PC-3 (cell line): Measurements from ENCODE around the gene RHEX. TPM values are rescaled to one million over a fixed set of nuclear protein-coding genes. Genes with fewer than 3 reads are reported as not detected.

ENCODE experiments used
- ATAC-seq: fragments of 200-7000 bp; cut with Tn5 transposase; 2 replicates; pipeline ENCODE4 v1.9.1; 2020; ENCODE audit warnings: mild to moderate bottlenecking, moderate library complexity
- BruUV-seq: library from RNA; stranded (reverse); fragments of 400-500 nt; replicated peaks from 2 replicates; lab custom pipeline; 2021; lab: Mats Ljungman, UMichigan
- CTCF ChIA-PET: fragments of 300-600 bp; sonication (Branson Sonifier 250); formaldehyde crosslinking; loops from one replicate; lab custom pipeline; 2022; ENCODE audit warnings: antibody characterized with exemption; lab: Charles Lee
- POLR2A ChIA-PET: fragments of 300-600 bp; sonication (Branson Sonifier 250); formaldehyde crosslinking; loops from one replicate; lab custom pipeline; 2022; ENCODE audit warnings: antibody characterized with exemption; ENCODE audit not compliant: unreplicated experiment; lab: Charles Lee
- DNase-seq: peaks from one replicate; pipeline ENCODE4 v3.0.0-alpha.2; 2015
- H2AFZ ChIP-seq: fragments of 300-600 bp; sonication (generic); 2 replicates; pipeline ENCODE4 v1.6.0; 2016; ENCODE audit warnings: antibody characterized with exemption, low read length
- H3F3A ChIP-seq: fragments of 300-600 bp; sonication (generic); one replicate; pipeline ENCODE4 v1.6.0; 2017; ENCODE audit warnings: antibody characterized with exemption, low read length, control low read depth, mild to moderate bottlenecking; ENCODE audit not compliant: unreplicated experiment
- H3K27ac ChIP-seq: fragments of 300-600 bp; sonication (generic); 2 replicates; pipeline ENCODE4 v1.5.1; 2016; ENCODE audit warnings: mild to moderate bottlenecking, low read length
- H3K27me3 ChIP-seq: fragments of 300-600 bp; sonication (generic); 2 replicates; pipeline ENCODE4 v1.6.1; 2016; ENCODE audit warnings: low read length, mixed read lengths
- H3K36me3 ChIP-seq: fragments of 300-600 bp; sonication (generic); 2 replicates; pipeline ENCODE4 v1.6.1; 2016; ENCODE audit warnings: low read depth, mixed run types, low read length, mixed read lengths
- H3K4me1 ChIP-seq: fragments of 300-600 bp; sonication (generic); 2 replicates; pipeline ENCODE4 v1.5.1; 2016; ENCODE audit warnings: low read length; ENCODE audit not compliant: insufficient read depth
- H3K4me2 ChIP-seq: fragments of 300-600 bp; sonication (generic); 2 replicates; pipeline ENCODE4 v1.6.0; 2016; ENCODE audit warnings: low read length
- H3K4me3 ChIP-seq: fragments of 300-600 bp; sonication (generic); 2 replicates; pipeline ENCODE4 v1.5.1; 2016; ENCODE audit warnings: mild to moderate bottlenecking, low read length, mixed read lengths
- H3K79me2 ChIP-seq: fragments of 300-600 bp; sonication (generic); 2 replicates; pipeline ENCODE4 v1.6.1; 2017; ENCODE audit warnings: low read length, mixed read lengths
- H3K9ac ChIP-seq: fragments of 300-600 bp; sonication (generic); 2 replicates; pipeline ENCODE4 v1.6.0; 2016; ENCODE audit warnings: mild to moderate bottlenecking, low read length
- H3K9me2 ChIP-seq: fragments of 300-600 bp; sonication (generic); replicated peaks from 2 replicates; pipeline ENCODE4 v1.6.1; 2016; ENCODE audit warnings: mixed run types, low read length, mixed read lengths
- H3K9me3 ChIP-seq: fragments of 300-600 bp; sonication (generic); 2 replicates; pipeline ENCODE4 v1.6.1; 2016; ENCODE audit warnings: low read length, mixed read lengths
- H4K20me1 ChIP-seq: fragments of 300-600 bp; sonication (generic); 2 replicates; pipeline ENCODE4 v1.6.1; 2016; ENCODE audit warnings: low read length, mixed read lengths
- CTCF ChIP-seq: fragments of 300-600 bp; sonication (generic); conservative IDR thresholded peaks from 2 replicates; pipeline ENCODE4 v1.5.1; 2017; ENCODE audit warnings: antibody characterized with exemption, low read depth, mild to moderate bottlenecking, low read length
- EZH2 ChIP-seq: fragments of 300-600 bp; sonication (generic); IDR thresholded peaks from one replicate; pipeline ENCODE4 v1.6.1; 2017; ENCODE audit warnings: antibody characterized with exemption, mild to moderate bottlenecking, low read length; ENCODE audit not compliant: unreplicated experiment
- EZH2phosphoT487 ChIP-seq: fragments of 300-600 bp; sonication (generic); IDR thresholded peaks from 2 replicates; pipeline ENCODE4 v1.6.1; 2018; ENCODE audit warnings: mild to moderate bottlenecking, antibody characterized with exemption, low read length, borderline replicate concordance
- intact Hi-C: fragments of 100-400 bp; cut with micrococcal nuclease; formaldehyde crosslinking; loops from 2 replicates; pipeline ENCODE4 v1.9.0; 2023
- total RNA-seq: library from RNA; depleted of rRNA; stranded (reverse); fragments of >200 nt; gene quantifications from 2 replicates; pipeline ENCODE4 v1.2.3, GENCODE V29; 2014

The RHEX gene
- total RNA-seq, 1 experiment from 2014 or later: not detected

DNA sequence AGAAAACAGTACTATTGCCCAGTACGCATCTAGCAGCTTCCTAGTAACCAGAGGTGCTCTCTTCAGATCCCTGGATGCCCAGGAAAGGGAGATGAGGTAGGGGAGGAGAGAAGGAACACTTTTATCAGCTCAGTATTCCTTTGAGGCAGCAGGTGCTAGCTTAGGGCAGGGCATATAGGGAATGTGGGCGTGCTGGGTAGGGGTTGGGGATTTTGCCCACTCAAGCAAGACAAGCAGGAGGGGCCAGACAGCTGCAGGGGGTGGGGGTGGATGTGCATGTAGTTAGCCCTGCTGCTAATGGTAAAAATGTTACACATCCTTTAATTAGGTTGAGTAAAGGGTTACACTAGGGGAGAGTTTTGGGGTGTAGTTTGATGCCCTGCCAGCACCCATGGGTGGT is 82.3 kb downstream of the RHEX start:
- Histone ChIP-seq H3K4me3 (no peak overlapping the region), H3K9me3 (no peaks in the 10 kb centered on the region), H3F3A (no peaks in the 10 kb centered on the region), H3K27me3 (peaks cover 34% of the 10 kb centered on the region), H3K9ac (no peak overlapping the region), H3K9me2 (no peaks in the 10 kb centered on the region), H3K79me2 (no peaks in the 10 kb centered on the region), H4K20me1 (no peaks in the 10 kb centered on the region), H2AFZ (no peak overlapping the region), H3K36me3 (no peaks in the 10 kb centered on the region), H3K4me1 (no peaks in the 10 kb centered on the region), H3K27ac (no peak overlapping the region), H3K4me2 (no peak overlapping the region)
- ATAC-seq: no peak
- CTCF ChIA-PET: no interaction called here
- TF ChIP-seq CTCF (no peak), EZH2 (no peak), EZH2phosphoT487 (no peak)
- no TSS peak for BruUV-seq
- intact Hi-C loops: no loop called here
- POLR2A ChIA-PET: no interaction called here
- DNase-seq: no peak

DNA sequence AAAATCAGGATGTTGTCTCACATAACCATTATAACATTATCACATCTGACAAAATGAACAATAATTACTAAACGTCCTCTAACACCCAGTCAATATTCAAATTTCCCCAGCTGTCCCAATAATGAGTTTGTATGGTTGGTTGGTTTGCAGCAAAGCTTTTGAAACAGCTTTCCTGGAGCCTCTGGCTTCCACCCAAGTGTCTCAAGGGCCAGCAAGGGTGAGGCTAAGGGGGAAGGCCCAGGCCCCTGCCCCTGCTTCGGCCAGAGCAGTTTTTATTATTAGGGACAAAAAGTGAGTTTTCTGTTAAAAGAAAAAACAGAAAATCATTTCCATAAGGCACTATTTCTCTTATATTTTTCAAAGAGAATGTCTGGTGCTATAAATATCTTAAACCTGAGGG is 83.3 kb downstream of the RHEX start:
- Histone ChIP-seq H3K27ac (no peak overlapping the region), H3K27me3 (peaks cover 44% of the 10 kb centered on the region), H3F3A (no peaks in the 10 kb centered on the region), H3K4me2 (no peak overlapping the region), H3K9me3 (no peaks in the 10 kb centered on the region), H3K4me3 (no peak overlapping the region), H2AFZ (no peak overlapping the region), H4K20me1 (no peaks in the 10 kb centered on the region), H3K79me2 (no peaks in the 10 kb centered on the region), H3K9ac (no peak overlapping the region), H3K9me2 (no peaks in the 10 kb centered on the region), H3K36me3 (no peaks in the 10 kb centered on the region), H3K4me1 (no peaks in the 10 kb centered on the region)
- BruUV-seq: no TSS peak
- no peak for DNase-seq
- ATAC-seq: no peak
- CTCF ChIA-PET: no interaction called here
- POLR2A ChIA-PET: no interaction called here
- TF ChIP-seq EZH2 (no peak), CTCF (no peak), EZH2phosphoT487 (no peak)
- intact Hi-C loops: no loop called here

- Histone ChIP-seq H3K9me3 (no peaks in the 10 kb centered on the region), H4K20me1 (no peaks in the 10 kb centered on the region), H3K27me3 (peaks cover 59% of the 10 kb centered on the region), H3K9me2 (no peaks in the 10 kb centered on the region), H3K4me1 (no peaks in the 10 kb centered on the region), H3F3A (no peaks in the 10 kb centered on the region), H3K4me3 (no peak overlapping the region), H3K27ac (no peak overlapping the region), H3K4me2 (no peak overlapping the region), H3K36me3 (no peaks in the 10 kb centered on the region), H3K9ac (no peak overlapping the region), H2AFZ (no peak overlapping the region), H3K79me2 (no peaks in the 10 kb centered on the region)
- ChIA-PET POLR2A (no interaction called here), CTCF (no interaction called here)
- DNase-seq (no peak), ATAC-seq (no peak)
- intact Hi-C loops: no loop called here
- no peak for TF ChIP-seq EZH2phosphoT487
- TF ChIP-seq EZH2: no peak
- TF ChIP-seq CTCF: no peak
- BruUV-seq: no TSS peak
Observed at GRCh38 chr1:206142011-206142410, 89.0 kb downstream of the RHEX start.
